NCI-H1436 (cell line): Measurements from ENCODE around the gene HMGN1.
"Not testable (repeated sequence)": the region's sequence is repeated elsewhere in the genome, so short reads cannot be mapped to it uniquely, and the experiment has no call there.

Experiments
- DNase-seq: peaks from one replicate; lab custom pipeline; 2025; lab: John Stamatoyannopoulos, UW

The HMGN1 gene, protein sequence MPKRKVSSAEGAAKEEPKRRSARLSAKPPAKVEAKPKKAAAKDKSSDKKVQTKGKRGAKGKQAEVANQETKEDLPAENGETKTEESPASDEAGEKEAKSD

GRCh38 chr21:39348355-39349210, at the start of gene HMGN1:
TSS of gene HMGN1 (minus strand) at chr21:39349088. CDS start at chr21:39348917, 171 bp downstream.
- peak; percentile 96 for DNase-seq

DNA sequence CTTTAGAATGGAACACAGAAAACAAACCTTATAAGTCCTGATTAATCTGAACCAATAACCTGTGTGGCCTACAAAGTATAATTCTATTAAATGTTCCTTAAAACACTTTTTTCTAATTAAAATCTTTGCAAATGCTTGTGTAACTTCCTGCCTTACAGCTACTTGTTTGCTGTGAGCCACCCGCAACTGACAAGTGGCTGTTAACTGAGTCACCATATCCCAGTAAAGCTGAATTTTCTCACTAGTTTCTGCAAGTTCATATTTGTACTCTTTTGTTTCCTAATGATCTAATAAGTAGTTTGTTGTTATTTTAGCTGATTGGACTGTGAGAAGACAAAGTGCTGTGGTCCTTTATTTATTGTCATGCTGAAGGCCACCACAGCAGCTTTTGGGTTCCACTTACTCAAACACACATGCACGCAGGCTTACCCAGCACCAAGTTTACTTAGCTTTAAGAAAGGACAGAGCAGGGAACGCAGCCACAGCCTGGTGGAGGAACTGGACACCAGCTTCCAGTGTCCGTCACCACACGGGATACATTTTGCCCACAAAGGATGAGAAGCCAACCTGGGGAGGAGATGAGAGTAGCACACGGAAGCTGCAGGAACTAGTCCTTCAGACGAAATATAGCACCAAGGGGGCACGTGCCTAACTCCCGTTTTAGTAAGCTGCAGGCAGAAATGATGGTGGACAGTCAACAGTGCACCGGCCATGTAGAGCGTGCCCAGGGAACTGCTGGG, 48.9 kb upstream of the HMGN1 start:
- no peak for DNase-seq

DNA sequence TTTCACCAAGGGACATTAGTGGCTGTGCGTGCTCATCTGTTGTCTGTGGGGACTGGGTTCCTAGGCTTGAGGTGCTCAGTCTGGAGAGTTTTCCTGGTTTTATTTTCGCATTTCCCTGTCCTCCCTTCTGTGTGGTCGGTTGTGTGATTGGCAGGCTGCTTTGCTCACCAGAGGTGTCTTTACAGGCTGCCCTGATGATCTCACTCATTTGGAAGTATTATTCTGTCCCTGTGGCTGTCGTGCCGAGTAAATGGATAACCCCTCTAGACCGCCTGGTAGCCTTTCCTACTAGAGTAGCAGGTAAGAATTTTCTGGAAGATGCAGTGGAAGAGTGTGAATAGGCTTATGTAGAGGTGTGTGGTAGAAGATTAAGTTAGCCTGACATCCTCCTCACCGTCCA, 44.1 kb upstream of the HMGN1 start:
- no peak for DNase-seq

DNA sequence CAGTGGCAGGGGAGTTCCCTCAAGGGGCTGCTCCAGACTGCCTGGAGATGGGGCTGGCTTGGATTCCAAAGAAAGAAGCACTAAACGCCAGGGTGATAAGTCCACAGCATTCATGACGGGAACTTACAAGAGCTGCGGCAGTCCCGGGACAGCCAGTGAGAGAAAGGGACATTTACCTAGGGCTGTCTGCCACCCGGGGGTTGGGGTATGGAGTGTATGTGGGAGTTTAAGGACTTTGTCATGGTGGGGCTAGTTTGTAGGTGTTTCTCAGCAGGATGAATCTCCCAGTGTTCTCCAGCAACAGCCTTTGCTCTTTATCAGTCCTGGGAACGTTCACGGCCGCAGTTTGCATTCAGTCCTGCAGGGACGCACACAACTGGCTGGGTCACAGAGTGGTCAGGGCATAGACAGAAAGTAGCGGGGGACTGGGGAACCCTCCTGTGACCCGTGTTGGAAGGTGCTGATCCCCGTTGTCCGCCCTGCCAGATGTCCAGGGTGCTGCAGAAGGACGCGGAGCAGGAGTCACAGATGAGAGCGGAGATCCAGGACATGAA, 41.4 kb upstream of the HMGN1 start:
- DNase-seq: no peak

DNA sequence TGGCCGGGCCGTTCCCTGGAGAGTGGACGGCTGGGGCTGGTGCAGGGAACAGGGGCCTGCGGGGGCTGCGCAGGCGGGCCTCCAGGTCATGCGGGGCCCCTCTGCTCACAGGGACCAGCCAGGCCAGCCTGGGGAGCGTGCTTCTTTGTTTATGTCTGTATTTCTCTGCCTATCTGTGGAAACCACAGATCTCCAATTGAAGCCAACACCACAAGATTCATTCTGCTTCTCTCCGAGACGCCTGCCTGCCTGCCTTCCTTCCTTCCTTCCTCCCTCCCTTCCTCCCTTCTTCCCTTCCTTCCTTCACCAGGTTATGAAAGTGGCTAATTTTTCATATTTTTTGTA, 39.9 kb upstream of the HMGN1 start:
- no peak for DNase-seq

DNA sequence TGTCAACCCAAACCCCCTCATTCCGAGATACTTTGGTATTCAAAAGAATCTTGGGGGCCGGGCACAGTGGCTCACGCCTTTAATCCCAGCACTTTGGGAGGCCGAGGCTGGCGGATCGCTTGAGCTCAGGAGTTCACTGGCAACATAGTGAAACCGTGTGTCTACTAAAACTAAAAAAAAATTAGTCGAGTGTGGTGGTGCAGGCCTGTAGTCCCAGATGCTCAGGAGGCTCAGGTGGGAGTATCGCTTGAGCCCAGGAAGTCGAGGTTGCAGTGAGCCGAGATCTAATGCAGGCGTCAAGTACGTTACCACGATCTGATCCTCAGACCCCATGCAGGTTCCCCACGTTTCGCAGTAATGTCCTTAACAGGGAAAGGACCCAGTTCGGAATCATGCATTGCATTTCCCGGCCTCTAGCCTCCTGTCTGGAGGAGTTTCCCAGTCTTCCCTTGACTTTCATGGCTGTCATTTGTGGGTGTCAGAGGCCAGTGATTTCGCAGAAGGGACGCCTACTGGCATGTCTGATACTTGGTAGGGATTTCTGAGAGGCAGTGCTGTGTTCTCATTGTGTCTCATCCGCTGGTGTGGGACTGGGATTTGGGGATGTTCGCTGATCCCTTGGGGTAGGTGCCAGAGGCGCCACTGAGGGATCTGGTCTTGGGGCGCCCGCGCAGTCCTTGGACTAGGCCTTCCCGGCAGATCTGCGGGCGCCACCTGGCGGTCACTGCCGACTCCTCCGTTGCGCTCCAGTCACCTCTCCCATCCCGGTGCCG, 39.3 kb upstream of the HMGN1 start:
- peak; percentile 83 for DNase-seq

DNA sequence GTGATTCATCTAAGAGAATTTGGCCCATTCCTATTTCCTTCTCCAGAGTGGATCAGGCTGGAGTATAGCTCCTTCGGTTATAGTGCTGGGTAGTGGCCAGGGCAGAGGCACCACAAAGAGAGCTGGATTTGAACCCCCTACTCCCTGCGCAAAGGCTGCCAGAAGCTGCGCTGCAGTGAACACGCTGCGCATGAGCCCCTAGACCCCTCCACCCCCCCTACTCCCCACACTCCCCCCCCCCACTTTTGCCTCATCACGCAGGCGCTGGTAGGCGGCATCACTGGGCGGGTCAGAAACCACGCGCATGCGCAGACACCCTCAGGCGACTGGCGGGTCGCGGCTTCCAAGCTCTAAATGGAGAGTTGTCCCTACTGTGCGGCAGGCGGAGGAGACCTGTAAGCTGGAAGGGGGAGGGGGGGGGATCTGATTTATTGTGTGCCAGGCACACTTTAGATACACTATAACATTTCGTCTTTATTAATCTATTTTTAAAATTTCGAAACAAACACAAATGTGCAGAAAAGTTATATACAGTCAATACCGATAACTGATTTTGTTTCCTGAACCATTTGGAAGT, 38.7 kb upstream of the HMGN1 start:
- DNase-seq: peak; percentile 89

DNA sequence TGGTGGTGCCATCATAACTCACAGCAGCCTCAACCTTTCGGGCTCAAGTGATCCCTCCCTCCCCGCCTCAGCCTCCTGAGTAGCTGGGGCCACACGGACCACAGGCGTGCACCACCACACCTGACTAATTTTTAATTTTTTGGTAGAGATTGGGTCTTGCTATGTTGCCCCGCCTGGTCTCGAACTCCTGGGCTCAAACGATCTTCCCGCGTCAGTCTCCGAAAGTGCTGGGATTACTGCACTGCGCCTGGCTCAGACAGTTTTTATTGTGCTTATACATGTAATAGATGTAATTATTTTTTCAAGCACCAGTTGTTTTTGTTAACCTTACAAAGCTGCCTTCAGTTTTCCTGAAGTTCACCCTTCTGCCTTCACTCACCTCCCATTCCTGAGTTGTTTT, 38.0 kb upstream of the HMGN1 start:
- DNase-seq: no peak

- DNase-seq: no peak
Observed at GRCh38 chr21:39386194-39386593, 37.3 kb upstream of the HMGN1 start.

GRCh38 chr21:39385299-39386145, 36.6 kb upstream of the HMGN1 start:
- no peak for DNase-seq

GRCh38 chr21:39384674-39385298, 35.9 kb upstream of the HMGN1 start:
- DNase-seq: no peak

- not testable (repeated sequence) for DNase-seq
Observed at GRCh38 chr21:39382096-39382495, 33.2 kb upstream of the HMGN1 start.

DNA sequence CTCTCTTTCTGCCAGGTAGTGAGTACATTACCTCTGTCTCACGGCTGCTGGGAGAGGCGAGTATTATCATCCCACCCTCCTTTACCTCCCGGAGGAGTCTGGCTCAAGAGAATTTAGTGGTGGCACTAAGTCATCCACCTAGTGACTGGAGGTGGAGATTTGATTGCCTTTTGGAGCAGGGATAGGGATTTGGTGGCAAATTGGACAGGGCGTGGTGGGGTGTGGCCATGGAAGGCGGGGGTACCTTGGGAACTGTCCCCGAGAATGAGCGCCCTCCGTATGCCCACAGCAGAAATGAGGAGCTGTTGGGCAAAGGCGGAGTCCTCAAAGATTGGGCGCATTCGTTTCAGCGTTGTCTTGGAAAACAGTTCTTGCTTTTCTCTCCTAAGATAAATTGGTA, 32.1 kb upstream of the HMGN1 start:
- no peak for DNase-seq

DNA sequence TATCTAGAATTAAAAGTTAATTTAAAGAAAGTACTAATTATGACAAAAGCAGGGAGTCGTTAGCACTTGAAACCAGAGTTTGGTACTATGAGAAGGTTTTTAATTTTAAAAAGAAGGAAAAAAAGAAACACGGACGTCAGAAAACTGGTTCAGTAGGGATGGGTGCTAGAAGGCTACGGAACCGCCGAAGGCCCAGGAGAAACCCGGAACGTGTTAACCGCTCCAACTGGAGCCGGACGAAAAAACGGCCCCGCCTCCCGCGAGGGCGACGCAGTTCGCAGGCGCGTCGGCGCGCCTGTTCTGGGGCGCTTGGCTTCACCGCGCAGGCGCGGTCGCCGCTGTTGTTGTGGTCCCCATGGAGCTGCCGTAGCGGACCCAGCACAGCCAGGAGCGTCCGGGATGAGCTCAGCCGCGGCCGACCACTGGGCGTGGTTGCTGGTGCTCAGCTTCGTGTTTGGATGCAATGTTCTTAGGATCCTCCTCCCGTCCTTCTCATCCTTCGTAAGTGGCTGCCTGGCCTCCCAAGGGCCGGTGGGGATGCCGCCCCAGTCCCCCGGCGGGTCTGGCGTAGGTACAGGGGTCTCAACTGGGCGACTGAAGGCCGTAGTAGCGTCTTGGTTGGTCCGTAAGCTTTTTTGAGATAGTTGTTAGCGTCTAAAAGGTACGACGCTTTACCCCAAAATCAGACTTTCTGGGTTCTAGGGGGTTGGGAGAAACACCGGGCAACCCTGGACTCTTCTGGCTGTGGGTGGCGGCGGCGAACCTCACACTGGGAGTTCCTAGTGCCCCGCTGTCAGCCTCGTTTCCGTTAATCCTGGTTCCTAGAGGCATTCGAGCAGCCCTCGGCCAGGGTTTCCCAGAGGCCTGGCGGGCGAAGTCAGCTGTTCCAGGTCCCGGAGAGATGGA, 31.4 kb upstream of the HMGN1 start:
- DNase-seq: peak; percentile 85

DNA sequence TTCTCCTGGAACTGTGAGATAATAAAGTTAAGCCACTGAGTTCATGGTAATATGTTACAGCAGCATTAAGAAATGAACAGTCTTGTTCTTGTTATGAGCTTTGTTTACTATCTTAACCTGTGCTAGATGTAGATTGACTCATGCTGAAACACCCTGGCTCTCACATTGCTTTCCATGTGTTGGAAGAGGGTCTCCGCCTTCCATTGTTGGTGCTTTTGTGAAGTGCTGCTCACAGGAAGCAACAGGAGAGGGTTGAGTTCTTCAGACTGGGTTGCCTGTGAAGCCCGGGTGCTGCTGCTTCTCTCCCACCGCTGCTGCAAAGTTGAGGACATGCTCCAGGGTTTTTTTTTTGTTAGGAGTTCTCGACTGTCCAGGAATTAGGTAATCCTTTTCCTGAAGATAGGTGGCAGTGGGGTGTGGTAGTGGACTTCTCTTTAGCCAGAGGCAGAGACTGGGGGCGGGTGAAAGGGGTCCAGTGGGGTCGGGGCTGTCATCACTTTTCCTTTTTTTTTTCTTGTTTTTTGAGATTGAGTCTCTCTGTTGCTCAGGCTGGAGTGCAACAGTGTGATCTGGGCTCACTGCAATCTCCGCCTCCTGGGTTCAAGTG, 28.7 kb upstream of the HMGN1 start:
- DNase-seq: no peak

GRCh38 chr21:39375446-39375845, 26.6 kb upstream of the HMGN1 start:
- DNase-seq: no peak

DNA sequence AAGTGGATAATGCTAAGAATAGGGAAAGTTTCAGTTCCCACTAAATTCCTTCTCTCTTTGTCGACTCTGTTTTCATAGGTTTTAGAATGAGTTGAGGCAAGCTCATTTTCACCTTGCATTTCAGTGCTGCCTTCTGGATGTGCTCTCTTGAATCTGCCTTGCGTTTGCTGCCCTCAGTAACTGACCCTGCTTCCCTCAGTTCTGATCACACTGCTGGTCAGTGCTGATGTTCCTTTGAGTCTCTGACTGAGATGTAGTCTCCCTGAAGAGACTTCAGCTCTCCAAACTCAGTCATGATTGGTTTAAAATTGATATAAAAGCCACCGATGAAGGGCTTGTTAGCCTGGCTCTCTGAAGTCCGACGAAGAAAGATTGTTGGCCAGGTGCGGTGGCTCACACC, 25.2 kb upstream of the HMGN1 start:
- no peak for DNase-seq

- peak; percentile 27 for DNase-seq
Observed at GRCh38 chr21:39373634-39374033, 24.7 kb upstream of the HMGN1 start.

DNA sequence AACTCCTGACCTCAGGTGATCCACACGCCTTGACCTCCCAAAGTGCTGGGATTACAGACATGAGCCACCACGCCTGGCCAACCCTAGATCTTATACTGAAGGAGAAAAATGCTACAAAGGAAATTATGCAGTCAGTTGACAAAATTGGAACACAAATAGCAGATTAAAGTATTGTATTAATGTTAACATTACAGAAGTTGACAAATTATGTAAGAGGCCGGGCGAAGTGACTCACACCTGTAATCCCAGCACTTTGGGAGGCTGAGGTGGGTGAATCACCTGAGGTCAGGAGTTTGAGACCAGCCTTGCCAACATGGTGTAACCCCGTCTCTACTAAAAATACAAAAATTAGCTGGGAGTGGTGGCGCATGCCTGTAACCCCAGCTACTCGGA, 21.0 kb upstream of the HMGN1 start:
- DNase-seq: not testable (repeated sequence)
